ENCODE measurements around the gene UBE2G1. TPM values are rescaled to one million over a fixed set of nuclear protein-coding genes. Genes with fewer than 3 reads are reported as not detected.

Gene UBE2G1
- total RNA-seq, 1 experiment from 2014 or later: 67.3 TPM

GRCh38 chr17:4340914-4341615 lies 25.4 kb downstream of the UBE2G1 start:
- DNase-seq (ENCODE audit: extremely low read depth, low read depth): no peak

GRCh38 chr17:4334776-4335584 lies 31.5 kb downstream of the UBE2G1 start:
- no peak for DNase-seq (ENCODE audit: extremely low read depth, low read depth)

- no peak for DNase-seq (ENCODE audit: extremely low read depth, low read depth)
These were observed 32.1 kb downstream of the UBE2G1 start for GRCh38 chr17:4334332-4334731.

GRCh38 chr17:4333041-4333440 lies 33.4 kb downstream of the UBE2G1 start:
- DNase-seq (ENCODE audit: extremely low read depth, low read depth): no peak

DNA sequence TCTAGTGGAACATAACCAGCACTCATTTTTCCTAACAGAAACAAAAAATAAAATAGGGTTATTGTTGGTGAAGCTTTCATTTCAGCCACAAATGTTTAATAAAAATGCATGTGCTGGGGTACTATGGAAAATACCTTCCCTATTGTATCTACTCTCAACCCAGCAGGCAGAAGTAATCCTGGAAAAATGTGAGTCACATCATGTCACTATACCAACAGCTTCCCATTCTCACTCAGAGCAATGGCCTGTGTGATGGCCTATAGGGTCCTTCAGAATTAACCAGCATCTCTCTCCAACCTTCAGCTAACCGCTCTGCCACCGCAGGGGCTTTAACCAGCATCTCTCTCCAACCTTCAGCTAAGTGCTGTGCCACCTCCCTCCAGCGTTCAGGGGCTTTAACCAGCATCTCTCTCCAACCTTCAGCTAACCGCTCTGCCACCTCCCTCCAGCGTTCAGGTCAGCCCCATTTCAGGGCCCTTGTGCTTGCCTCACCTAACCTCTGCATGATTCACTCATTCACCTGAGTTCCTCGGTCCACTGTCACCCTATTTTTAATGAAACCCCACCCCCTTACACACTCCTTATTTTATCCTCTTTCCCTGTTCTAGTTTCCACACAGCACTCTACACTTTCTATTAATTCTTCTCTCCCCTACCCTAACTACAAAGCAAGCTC lies 34.0 kb downstream of the UBE2G1 start:
- no peak for DNase-seq (ENCODE audit: extremely low read depth, low read depth)

DNA sequence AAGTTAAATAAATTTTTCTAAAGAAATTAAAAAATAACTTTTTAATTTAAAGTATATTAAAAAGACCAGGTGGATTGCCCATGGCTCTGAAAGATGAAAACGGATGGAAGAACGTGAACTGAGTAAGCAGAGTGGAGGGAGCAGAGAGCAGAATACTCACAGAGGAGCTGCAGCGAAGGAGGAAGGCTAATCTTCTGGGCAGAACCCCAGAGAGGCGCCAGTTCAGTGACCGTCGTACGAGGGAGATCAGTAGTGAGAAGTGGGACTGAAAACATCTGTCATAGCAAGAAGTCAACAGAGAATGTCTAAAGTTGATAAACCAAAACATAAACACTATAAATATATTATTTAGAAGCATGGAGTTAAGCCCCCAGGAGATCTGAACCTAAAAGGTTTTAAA lies 34.9 kb downstream of the UBE2G1 start:
- DNase-seq (ENCODE audit: extremely low read depth, low read depth): no peak

DNA sequence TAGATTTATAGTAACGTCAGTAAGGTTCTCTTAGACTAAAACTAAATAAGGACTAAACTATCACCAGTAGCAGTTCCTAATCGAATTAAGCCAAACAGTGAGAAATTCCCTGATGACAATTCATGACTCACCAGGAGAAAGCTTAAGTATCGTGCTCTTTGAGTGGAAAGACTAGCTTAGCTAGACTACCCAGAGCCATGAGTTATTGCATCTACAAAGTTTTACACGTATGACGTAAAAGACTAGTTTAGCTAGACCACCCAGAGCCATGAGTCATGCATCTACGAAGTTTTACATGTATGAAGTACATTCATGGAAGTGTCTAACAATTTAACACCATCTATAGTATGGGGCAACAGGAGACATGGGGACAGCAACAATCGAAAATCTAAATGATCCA lies 36.6 kb downstream of the UBE2G1 start:
- peak; percentile 6 for DNase-seq (ENCODE audit: extremely low read depth, low read depth)

DNA sequence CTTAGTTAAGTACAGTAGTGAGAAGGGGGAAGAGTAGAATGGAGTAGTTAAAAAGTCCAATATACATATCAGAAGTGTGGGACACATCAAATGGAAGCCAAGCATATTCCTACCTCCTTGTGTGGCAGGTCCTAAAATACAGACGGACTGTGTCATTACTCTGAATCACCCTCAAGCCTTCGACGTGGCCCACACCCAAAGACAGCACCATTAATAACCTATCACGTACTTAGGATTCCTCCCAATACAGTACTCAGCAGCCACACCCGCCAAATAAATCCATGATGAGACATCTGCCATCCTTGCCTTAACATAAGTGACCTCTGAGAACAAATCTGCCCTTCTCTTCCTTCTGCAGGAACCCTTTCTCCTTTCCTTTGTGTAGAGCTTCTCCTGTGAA lies 38.9 kb downstream of the UBE2G1 start:
- DNase-seq (ENCODE audit: extremely low read depth, low read depth): peak; percentile 26

DNA sequence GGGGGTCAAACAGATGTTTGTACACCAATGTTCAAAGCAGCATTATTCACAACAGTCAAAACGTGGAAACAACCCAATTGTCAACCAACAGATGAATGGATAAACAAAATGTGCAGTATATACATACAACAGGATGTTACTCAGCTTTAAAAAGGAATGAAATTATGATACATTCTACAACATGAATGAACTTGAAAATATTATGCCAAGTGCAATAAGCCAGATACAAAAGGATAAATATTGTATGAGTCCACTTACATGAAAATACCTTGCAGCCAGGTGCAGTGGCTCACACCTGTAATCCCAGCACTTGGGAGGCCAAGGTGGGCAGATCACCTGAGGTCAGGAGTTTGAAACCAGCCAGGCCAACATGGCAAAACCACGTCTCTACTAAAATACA lies 39.9 kb downstream of the UBE2G1 start:
- DNase-seq (ENCODE audit: extremely low read depth, low read depth): no peak

DNA sequence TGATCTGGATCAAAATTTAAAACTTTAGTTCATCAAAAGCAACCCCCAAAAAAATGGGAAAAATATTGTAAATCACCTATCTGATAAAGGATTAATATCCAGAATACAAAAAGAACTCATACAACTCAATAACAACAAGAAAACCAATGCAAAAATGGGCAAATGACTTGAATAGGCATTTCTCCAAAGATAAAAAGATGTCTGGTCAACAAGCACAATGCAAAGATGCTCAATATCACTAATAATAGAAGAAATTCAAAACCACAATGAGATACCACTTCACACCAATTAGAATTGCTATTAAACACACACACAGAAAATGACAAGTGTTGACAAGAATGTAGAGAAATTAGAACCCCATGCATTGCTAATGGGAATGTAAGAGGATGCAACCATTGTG lies 40.4 kb downstream of the UBE2G1 start:
- DNase-seq (ENCODE audit: extremely low read depth, low read depth): no peak

GRCh38 chr17:4324463-4324862 lies 42.0 kb downstream of the UBE2G1 start:
- DNase-seq (ENCODE audit: extremely low read depth, low read depth): no peak

DNA sequence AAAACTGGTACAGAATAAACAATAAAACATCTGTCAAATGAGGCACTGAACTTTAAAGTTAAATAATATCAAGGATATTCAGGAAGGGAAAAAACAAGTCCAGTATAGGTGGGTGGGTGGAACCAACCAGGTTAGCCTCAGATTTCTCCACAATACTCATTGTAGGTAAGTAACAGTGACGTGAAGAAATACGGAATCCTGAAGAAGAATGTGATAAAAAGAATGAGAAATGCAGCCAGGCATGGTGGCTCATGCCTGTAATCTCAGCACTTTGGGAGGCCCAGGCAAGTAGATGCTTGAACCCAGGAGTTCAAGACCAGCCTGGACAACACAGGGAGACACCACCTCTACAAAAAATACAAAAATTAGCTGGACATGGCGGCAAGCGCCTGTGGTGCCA lies 47.3 kb downstream of the UBE2G1 start:
- DNase-seq (ENCODE audit: extremely low read depth, low read depth): no peak

DNA sequence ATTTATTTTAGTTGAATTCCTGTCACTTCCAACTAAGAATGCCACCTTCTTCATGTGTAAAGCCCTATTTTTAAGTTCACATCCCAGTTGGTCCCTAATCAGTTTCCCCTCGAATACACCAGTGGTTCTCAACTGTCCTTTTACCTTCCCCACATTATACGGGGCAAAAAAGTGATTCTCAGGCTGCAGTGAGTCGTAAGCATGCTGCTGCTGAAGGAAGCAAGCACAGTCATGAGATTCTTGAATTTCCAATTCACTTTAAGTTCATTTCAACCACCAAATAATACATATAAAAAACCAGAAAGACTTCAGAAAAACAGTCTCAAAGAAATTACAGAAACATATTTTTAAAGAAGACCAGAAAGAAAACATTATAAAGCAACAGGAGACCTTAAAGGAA lies 47.9 kb downstream of the UBE2G1 start:
- DNase-seq (ENCODE audit: extremely low read depth, low read depth): no peak

- no peak for DNase-seq (ENCODE audit: extremely low read depth, low read depth)
These were observed 48.3 kb downstream of the UBE2G1 start for GRCh38 chr17:4318186-4318585.

- DNase-seq (ENCODE audit: extremely low read depth, low read depth): no peak
These were observed 48.9 kb downstream of the UBE2G1 start for GRCh38 chr17:4317610-4318009.

- DNase-seq (ENCODE audit: extremely low read depth, low read depth): no peak
These were observed 49.8 kb downstream of the UBE2G1 start for GRCh38 chr17:4316648-4317047.

DNA sequence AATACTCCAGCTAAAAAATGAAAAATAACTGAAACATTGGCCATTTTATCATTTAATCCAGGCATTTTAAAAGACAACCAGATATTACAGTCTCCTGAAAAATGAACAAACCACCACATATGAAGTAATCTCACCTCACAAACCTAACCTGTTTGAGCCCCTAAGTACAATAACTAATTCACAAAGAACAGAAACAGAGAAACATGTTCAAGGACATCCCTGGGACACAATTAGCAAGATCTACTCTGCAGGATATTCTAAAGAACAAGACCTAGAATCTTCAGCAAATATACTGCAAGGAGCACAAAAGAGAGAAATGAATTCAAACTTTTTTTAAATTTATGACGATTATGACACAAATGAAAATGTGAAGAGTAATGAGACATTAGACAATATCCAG lies 51.9 kb downstream of the UBE2G1 start:
- no peak for DNase-seq (ENCODE audit: extremely low read depth, low read depth)

DNA sequence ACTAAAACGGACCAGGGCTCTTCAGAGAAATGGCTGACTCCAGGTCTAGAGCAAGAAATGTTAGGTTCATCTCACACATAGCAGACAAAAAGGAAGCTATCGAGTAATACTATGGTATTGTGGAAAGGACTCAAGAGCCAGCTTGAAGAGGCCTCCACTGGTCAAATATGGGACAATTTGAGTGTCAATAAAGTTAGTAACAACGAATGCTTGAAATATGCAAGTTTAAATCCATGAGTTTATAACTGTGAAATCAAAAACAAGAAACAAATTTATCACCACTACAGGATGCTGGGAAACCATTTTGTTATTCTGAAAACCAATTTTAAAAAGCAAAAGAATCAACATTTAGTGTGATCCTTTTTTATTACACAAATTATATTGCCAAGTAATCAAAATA lies 52.3 kb downstream of the UBE2G1 start:
- DNase-seq (ENCODE audit: extremely low read depth, low read depth): no peak

DNA sequence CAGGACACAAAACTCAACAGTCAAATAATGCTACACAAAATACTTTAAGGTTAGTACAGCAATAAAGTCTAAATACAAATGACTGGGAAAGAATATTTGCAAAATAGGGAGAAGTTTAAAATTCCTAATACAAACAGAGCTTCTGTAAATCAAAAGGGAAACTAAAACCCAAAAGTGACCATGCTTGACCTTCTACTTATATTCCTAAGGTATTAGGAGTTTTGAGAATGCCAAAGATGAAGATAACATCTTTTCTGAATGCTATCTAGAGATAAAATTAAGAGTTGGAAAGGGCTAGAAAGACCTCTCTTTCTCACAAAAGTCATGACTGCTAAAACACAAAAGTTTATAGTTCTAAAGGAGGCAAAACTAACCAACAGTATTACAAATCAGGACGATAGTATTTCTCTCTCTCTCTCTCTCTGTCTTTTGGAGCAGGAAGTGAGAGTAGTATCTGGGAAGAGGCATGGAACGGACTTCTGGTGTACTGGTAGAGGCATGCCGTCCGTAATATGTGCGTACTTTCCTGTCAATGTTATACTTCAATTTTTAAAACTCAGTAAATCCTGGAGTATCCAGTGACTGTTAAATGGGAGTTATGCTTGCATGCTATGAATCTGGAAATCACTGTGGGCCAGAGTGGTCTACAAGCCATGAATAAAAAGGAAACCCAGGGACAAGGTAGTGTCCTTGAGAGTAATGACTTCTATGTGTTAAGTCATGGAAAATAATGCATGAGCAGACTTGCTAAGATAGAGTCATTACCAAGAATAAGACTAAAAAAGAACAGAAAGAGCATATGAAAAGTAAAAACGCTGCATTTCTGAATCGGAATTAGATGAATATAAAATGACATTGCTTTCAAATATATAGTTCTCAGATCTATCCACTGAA lies 53.0 kb downstream of the UBE2G1 start:
- no peak for DNase-seq (ENCODE audit: extremely low read depth, low read depth)

GRCh38 chr17:4310354-4311060 lies 56.0 kb downstream of the UBE2G1 start:
- DNase-seq (ENCODE audit: extremely low read depth, low read depth): no peak
